Measurements from ENCODE around the gene AQP6. TPM values are rescaled to one million over a fixed set of nuclear protein-coding genes. Genes with fewer than 3 reads are reported as not detected.

AQP6 gene
- total and polyA plus RNA-seq, 10 of the 15 experiments (the other 5 are each of a cell fraction or from before 2014, with no cell fraction given), result not detected

DNA sequence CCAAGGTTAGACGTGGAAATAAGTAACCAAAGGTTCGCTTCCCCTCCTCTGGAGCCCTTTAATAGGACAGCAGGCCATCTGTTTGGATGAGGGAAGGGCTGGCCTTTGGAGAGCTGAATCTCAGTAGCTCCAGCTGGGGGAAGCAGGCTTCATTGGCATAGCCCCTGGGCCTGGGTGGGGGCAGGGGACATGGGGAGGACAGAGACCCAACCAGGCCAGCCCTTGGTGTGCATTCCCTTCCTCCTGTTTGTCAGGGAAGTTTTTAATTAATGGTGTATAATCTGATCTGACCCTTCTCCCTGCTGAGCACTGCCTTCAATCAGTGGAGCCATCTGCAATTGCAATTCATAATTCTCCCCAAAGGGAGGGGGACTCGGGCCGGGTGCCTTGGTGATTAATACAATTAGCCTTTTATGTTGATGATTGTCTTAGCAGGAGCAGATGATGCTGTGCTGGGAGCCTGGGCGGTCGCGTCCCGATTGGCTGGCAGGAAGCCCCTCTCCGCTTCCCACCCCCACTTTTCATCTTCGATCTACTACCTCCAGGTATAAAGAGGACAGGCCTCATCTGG is 6.4 kb downstream of the AQP6 start (continued):
- TF ChIP-seq, protein P1, sequence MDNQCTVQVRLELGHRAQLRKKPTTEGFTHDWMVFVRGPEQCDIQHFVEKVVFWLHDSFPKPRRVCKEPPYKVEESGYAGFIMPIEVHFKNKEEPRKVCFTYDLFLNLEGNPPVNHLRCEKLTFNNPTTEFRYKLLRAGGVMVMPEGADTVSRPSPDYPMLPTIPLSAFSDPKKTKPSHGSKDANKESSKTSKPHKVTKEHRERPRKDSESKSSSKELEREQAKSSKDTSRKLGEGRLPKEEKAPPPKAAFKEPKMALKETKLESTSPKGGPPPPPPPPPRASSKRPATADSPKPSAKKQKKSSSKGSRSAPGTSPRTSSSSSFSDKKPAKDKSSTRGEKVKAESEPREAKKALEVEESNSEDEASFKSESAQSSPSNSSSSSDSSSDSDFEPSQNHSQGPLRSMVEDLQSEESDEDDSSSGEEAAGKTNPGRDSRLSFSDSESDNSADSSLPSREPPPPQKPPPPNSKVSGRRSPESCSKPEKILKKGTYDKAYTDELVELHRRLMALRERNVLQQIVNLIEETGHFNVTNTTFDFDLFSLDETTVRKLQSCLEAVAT (IDR thresholded peaks at IDR 0.05), result no peak
- no peak for TF ChIP-seq POLR2AphosphoS2 (IDR thresholded peaks at IDR 0.05; ENCODE audit: low read depth, low read length)
- no peak for TF ChIP-seq HCFC1 (IDR thresholded peaks at IDR 0.05; ENCODE audit: low read length)
- TF ChIP-seq, protein P2, sequence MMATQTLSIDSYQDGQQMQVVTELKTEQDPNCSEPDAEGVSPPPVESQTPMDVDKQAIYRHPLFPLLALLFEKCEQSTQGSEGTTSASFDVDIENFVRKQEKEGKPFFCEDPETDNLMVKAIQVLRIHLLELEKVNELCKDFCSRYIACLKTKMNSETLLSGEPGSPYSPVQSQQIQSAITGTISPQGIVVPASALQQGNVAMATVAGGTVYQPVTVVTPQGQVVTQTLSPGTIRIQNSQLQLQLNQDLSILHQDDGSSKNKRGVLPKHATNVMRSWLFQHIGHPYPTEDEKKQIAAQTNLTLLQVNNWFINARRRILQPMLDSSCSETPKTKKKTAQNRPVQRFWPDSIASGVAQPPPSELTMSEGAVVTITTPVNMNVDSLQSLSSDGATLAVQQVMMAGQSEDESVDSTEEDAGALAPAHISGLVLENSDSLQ (IDR thresholded peaks at IDR 0.05), result no peak
- no peak for TF ChIP-seq STAT3 (IDR thresholded peaks at IDR 0.05; ENCODE audit: low read depth, low read length)
- no peak for TF ChIP-seq EZH2 (IDR thresholded peaks at IDR 0.05; ENCODE audit: borderline replicate concordance, control insufficient read depth, low read depth, low read length)
- TF ChIP-seq MTA3 (IDR thresholded peaks at IDR 0.05; ENCODE audit: borderline replicate concordance, low read length), result no peak
- TF ChIP-seq ATF7 (IDR thresholded peaks at IDR 0.05; ENCODE audit: low read depth), result no peak
- no peak for TF ChIP-seq MTA2 (IDR thresholded peaks at IDR 0.05; ENCODE audit: low read depth)

DNA sequence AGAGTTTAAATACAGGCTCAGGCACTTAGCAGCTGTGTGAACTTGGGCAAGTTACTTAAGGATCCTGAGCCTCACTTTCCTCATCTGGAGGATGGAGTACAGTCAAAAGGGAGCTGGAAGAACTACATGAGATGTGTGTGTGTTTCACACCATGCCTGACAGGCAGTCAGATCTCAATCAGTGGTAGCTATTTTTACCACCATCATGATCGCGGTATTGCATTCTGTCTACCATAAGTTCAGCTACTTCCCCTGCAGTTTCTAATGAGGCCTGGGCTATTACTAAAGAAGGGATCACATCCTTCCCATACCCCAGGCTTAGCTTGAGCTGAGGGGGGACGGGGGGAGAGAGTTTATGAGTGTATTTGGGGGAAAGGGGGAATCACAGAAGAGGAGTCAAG is 7.0 kb downstream of the AQP6 start:
- in situ Hi-C loops (cut with MboI) (no loop called here), intact Hi-C loops (cut with micrococcal nuclease; ENCODE audit: unreplicated experiment) (no loop called here)
- H3K9me3 ChIP-seq (replicated peaks; ENCODE audit: control insufficient read depth, insufficient read depth, low read length), result no peaks in the 10 kb centered on the region
- no peak for ATAC-seq
- BruUV-seq (replicated peaks), result no TSS peak
- no peak for DNase-seq (ENCODE audit: low read depth, low spot score)
- no peak overlapping the region for H3K4me2 ChIP-seq (ENCODE audit: control insufficient read depth, insufficient read depth)
- no peak overlapping the region for H3K9ac ChIP-seq (ENCODE audit: control insufficient read depth, insufficient read depth, low read length)
- H3K4me1 ChIP-seq (ENCODE audit: control insufficient read depth, insufficient read depth, low read length), result no peaks in the 10 kb centered on the region
- TF ChIP-seq NRF1 (conservative IDR thresholded peaks at IDR 0.05; ENCODE audit: low read depth, low read length) (no peak), DPF2 (IDR thresholded peaks at IDR 0.05) (no peak), ASH2L (IDR thresholded peaks at IDR 0.05; ENCODE audit: borderline replicate concordance, low read depth) (no peak)
- TF ChIP-seq, protein P3, sequence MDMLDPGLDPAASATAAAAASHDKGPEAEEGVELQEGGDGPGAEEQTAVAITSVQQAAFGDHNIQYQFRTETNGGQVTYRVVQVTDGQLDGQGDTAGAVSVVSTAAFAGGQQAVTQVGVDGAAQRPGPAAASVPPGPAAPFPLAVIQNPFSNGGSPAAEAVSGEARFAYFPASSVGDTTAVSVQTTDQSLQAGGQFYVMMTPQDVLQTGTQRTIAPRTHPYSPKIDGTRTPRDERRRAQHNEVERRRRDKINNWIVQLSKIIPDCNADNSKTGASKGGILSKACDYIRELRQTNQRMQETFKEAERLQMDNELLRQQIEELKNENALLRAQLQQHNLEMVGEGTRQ (IDR thresholded peaks at IDR 0.05; ENCODE audit: borderline replicate concordance, low read depth, low read length), result no peak
- FAIRE-seq, result no peak
- H3K36me3 ChIP-seq (ENCODE audit: control insufficient read depth in 2 of 2, insufficient read depth in 2 of 2, low read length in 1 of 2), result no peaks in the 10 kb centered on the region
- WGBS (ENCODE audit: insufficient coverage, insufficient replicate concordance, low lambda C conversion rate, missing lambda C conversion rate), result 34% methylated on average over 3 of the region's 3 CpGs
- no peaks in the 10 kb centered on the region for H3K27me3 ChIP-seq (replicated peaks in 1 of 2; ENCODE audit: control insufficient read depth in 2 of 2, insufficient read depth in 2 of 2, low read length in 1 of 2)
- ChIA-PET CTCF (interaction anchor here (0.5 to 7.7 kb wide), 7 partner anchors 12 to 990 kb away, joined by 3 to 68 read pairs (median 4); no protein-coding TSS in a partner anchor), RAD21 (ENCODE audit: unreplicated experiment) (interaction anchor here (0.7 to 5.5 kb wide), 2 partner anchors 12 to 79 kb away, joined by 3 to 21 read pairs; no protein-coding TSS in a partner anchor), POLR2A (interaction anchor here (0.7 kb wide), 1 partner anchor 23 kb away, joined by 4 read pairs; no protein-coding TSS in a partner anchor), SMC1A (ENCODE audit: uncharacterized antibody, unreplicated experiment) (interaction anchor here (0.7 kb wide), 2 partner anchors 22 to 335 kb away, joined by 3 to 5 read pairs; no protein-coding TSS in a partner anchor)
- H2AFZ ChIP-seq (ENCODE audit: control insufficient read depth, low read depth, low read length), result no peak overlapping the region
- no peaks in the 10 kb centered on the region for H4K20me1 ChIP-seq (ENCODE audit: control insufficient read depth, insufficient read depth)
- no peak overlapping the region for H3K4me3 ChIP-seq
- no peaks in the 10 kb centered on the region for H3K79me2 ChIP-seq (ENCODE audit: control insufficient read depth, insufficient read depth, low read length)
- H3K27ac ChIP-seq (ENCODE audit: control insufficient read depth, insufficient read depth), result no peak overlapping the region
